ENCODE results near the gene SPACA4.

DNA sequence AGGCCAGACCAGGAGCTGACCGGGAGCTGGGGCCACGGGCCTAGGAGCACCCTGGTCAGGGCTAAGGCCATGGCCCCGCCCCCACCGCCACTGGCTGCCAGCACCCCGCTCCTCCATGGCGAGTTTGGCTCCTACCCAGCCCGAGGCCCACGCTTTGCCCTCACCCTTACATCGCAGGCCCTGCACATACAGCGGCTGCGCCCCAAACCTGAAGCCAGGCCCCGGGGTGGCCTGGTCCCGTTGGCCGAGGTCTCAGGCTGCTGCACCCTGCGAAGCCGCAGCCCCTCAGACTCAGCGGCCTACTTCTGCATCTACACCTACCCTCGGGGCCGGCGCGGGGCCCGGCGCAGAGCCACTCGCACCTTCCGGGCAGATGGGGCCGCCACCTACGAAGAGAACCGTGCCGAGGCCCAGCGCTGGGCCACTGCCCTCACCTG is 19.4 kb downstream of the SPACA4 start:
- TF ChIP-seq POLR2AphosphoS5 (IDR thresholded peaks at IDR 0.05) (no peak), POLR2A (IDR thresholded peaks at IDR 0.05) (no peak)
